ENCODE results near the gene TNIP1.
A peak's percentile ranks its signal among the peaks of the same experiment; 100 is the strongest.

Gene TNIP1

GRCh38 chr5:151058891-151059489, 21.8 kb downstream of the TNIP1 start:
- ATAC-seq (ENCODE audit: insufficient read depth, low read depth) (peak; percentile 31; the same call in 2 of the 3 replicates), DNase-seq (no peak)
- H4K20me1 ChIP-seq (ENCODE audit: insufficient read depth, low read length), result peaks cover 21% of the 10 kb centered on the region
- H3K27ac ChIP-seq (ENCODE audit: low read length), result no peak overlapping the region
- no peaks in the 10 kb centered on the region for H3K9me3 ChIP-seq (ENCODE audit: insufficient read depth, low read length, severe bottlenecking)
- H3K9ac ChIP-seq (ENCODE audit: low read depth, low read length), result no peak overlapping the region
- no peaks in the 10 kb centered on the region for H3K4me1 ChIP-seq (ENCODE audit: insufficient read depth, low read length)
- no peak overlapping the region for H3K4me3 ChIP-seq (ENCODE audit: low read depth in 1 of 2, low read length in 2 of 2)
- no peaks in the 10 kb centered on the region for H3K27me3 ChIP-seq (ENCODE audit: insufficient read depth, low read length, poor library complexity)
- peaks cover 97% of the 10 kb centered on the region for H3K36me3 ChIP-seq (ENCODE audit: insufficient read depth, low read length)
- no peak overlapping the region for H3K4me2 ChIP-seq (ENCODE audit: insufficient read depth, low read length)
- H3K79me2 ChIP-seq (ENCODE audit: insufficient read depth, low read length), result peaks cover 5% of the 10 kb centered on the region
- TF ChIP-seq EZH2 (IDR thresholded peaks at IDR 0.05; ENCODE audit: borderline replicate concordance, low read depth, low read length, severe bottlenecking), result no peak
- TF ChIP-seq CTCF (IDR thresholded peaks at IDR 0.05; ENCODE audit: borderline replicate concordance, extremely low read depth, low read length, poor library complexity, severe bottlenecking), result no peak
- no peak overlapping the region for H2AFZ ChIP-seq (ENCODE audit: low read depth, low read length)

- Histone ChIP-seq H2AFZ (ENCODE audit: low read depth, low read length) (no peak overlapping the region), H3K4me1 (ENCODE audit: insufficient read depth, low read length) (no peaks in the 10 kb centered on the region), H3K36me3 (ENCODE audit: insufficient read depth, low read length) (peaks cover 98% of the 10 kb centered on the region), H3K9me3 (ENCODE audit: insufficient read depth, low read length, severe bottlenecking) (no peaks in the 10 kb centered on the region), H3K79me2 (ENCODE audit: insufficient read depth, low read length) (peaks cover 4% of the 10 kb centered on the region), H4K20me1 (ENCODE audit: insufficient read depth, low read length) (peaks cover 25% of the 10 kb centered on the region), H3K9ac (ENCODE audit: low read depth, low read length) (no peak overlapping the region), H3K27ac (ENCODE audit: low read length) (no peak overlapping the region), H3K27me3 (ENCODE audit: insufficient read depth, low read length, poor library complexity) (no peaks in the 10 kb centered on the region), H3K4me3 (ENCODE audit: low read depth in 1 of 2, low read length in 2 of 2) (no peak overlapping the region), H3K4me2 (ENCODE audit: insufficient read depth, low read length) (no peak overlapping the region)
- TF ChIP-seq EZH2 (IDR thresholded peaks at IDR 0.05; ENCODE audit: borderline replicate concordance, low read depth, low read length, severe bottlenecking) (no peak), CTCF (IDR thresholded peaks at IDR 0.05; ENCODE audit: borderline replicate concordance, extremely low read depth, low read length, poor library complexity, severe bottlenecking) (no peak)
- ATAC-seq (ENCODE audit: insufficient read depth, low read depth) (no peak), DNase-seq (no peak)
Measured at GRCh38 chr5:151058301-151058700, 22.5 kb downstream of the TNIP1 start.

- peaks cover 12% of the 10 kb centered on the region; the same call in 1 of the 2 replicates for H4K20me1 ChIP-seq (ENCODE audit: insufficient read depth, low read length)
- DNase-seq (no peak), ATAC-seq (ENCODE audit: insufficient read depth, low read depth) (no peak)
- no peak overlapping the region for H2AFZ ChIP-seq (ENCODE audit: low read depth, low read length)
- no peak overlapping the region for H3K9ac ChIP-seq (ENCODE audit: low read depth, low read length)
- H3K36me3 ChIP-seq (ENCODE audit: insufficient read depth, low read length), result peaks cover 95% of the 10 kb centered on the region
- H3K4me1 ChIP-seq (ENCODE audit: insufficient read depth, low read length), result no peaks in the 10 kb centered on the region
- TF ChIP-seq EZH2 (IDR thresholded peaks at IDR 0.05; ENCODE audit: borderline replicate concordance, low read depth, low read length, severe bottlenecking) (no peak), CTCF (IDR thresholded peaks at IDR 0.05; ENCODE audit: borderline replicate concordance, extremely low read depth, low read length, poor library complexity, severe bottlenecking) (no peak)
- no peak overlapping the region for H3K27ac ChIP-seq (ENCODE audit: low read length)
- no peaks in the 10 kb centered on the region for H3K9me3 ChIP-seq (ENCODE audit: insufficient read depth, low read length, severe bottlenecking)
- H3K4me3 ChIP-seq (ENCODE audit: low read depth in 1 of 2, low read length in 2 of 2), result no peak overlapping the region
- H3K4me2 ChIP-seq (ENCODE audit: insufficient read depth, low read length), result no peak overlapping the region
- H3K27me3 ChIP-seq (ENCODE audit: insufficient read depth, low read length, poor library complexity), result no peaks in the 10 kb centered on the region
- H3K79me2 ChIP-seq (ENCODE audit: insufficient read depth, low read length), result no peaks in the 10 kb centered on the region
Measured at GRCh38 chr5:151056379-151057325, 24.2 kb downstream of the TNIP1 start.

Data from DND-41 (cell line).